Astrocyte (in vitro differentiated cells and primary cell): Measurements from ENCODE around the gene C10orf120.

ENCODE experiments used
- CTCF ChIP-seq: IDR thresholded peaks from 2 replicates; pipeline ENCODE4 v1.5.1; 2011; ENCODE audit warnings: low read depth, mild to moderate bottlenecking, inconsistent platforms, low read length, moderate library complexity; ENCODE audit not compliant: insufficient read depth
- EZH2 ChIP-seq: IDR thresholded peaks from 2 replicates; pipeline ENCODE4 v1.6.1; 2012; ENCODE audit warnings: mild to moderate bottlenecking, low read length, inconsistent platforms; ENCODE audit not compliant: insufficient read depth

- TF ChIP-seq EZH2 (no peak), CTCF (no peak)
Observed at GRCh38 chr10:122715576-122715975, 15.9 kb upstream of the C10orf120 start.
